Measurements from ENCODE around the gene ATP2A1.
"Not testable (repeated sequence)": the region's sequence is repeated elsewhere in the genome, so short reads cannot be mapped to it uniquely, and the experiment has no call there.

The ATP2A1 gene

DNA sequence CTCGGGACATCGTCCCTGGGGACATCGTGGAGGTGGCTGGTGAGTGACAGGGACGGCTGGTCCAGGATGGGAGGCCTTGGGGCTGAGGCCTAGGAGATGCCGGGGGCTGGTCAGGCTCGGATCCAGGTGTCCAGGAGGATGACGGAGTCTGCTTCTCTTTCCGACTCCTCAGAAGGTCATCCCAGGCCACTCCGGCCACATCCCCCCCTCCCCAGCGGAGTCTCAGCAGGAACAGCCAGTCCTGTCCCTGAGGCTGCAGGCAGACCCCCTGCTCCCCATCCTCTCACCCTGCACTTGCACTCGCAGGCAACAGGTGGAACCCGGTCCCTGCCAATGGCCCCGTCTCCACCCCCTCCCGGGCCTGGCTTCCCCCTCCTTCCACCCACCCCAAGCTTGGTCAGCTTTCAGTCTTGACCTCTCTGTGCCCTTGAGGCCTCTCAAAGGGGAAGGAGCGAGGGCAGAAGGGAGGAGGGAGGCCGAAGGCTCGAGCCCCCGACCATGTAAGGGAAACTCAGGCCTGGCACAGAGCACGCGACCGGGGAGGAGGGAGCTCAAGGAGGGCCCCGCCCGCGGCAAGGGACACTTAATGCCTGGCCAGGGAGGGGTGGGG is 4.4 kb downstream of the ATP2A1 start:
- no peak for DNase-seq (ENCODE audit: low spot score)

DNA sequence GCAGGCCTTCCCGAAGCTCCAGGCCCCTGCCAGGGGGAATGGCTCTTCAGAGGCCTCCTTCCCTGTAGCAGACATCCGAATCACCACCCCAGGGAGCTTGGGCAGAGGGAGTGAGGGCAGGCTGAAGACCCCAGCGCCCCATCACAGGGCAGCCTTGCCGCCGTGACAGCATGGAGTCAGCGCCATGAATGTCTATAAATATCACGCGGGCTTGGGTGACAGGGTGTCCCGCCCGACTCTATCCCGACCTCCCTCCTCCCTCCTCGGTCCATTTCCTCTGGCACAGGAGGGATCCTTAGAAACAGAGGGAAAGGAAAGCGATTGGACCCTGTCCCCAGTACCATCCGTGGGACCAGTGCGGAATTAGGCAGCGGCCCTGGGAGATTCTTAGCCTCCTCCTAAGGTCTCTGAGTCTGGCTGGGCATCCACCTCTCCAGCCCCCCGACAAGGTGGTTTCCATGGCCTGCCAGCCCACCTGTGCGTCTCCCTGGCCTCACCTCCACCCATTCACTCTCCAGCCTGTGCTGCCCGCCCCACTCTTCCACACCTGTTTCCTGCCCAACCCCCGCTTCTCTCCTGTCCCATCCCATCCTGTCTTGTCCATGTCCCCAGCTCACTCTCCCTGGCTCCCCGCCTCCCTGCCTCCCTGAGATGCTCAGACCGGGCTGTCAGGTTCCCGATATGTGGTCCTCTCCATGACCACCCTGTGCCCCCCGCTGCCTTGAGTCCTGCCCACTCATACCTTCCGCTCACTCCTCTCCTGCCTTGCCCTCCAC is 5.1 kb downstream of the ATP2A1 start:
- DNase-seq (ENCODE audit: low spot score): no peak

DNA sequence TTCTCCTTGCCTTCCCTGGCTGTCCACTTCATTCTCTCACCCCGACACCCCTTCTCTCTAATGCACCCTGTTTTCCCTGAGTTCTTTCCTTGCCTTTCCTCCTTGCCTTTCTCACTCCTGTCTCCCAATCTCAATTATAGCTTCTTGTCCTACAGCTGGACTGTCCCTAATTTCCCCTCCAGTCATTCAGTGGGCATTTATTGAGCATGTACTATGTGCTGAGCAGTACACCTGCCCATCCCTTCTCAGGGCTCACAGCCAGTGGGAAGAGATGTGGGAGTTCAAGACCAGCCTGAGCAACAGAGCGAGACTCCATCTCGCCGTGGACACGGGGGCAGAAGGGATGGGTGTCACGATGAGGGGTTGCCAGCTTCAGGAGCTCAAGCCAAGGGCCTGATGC is 5.8 kb downstream of the ATP2A1 start:
- no peak for DNase-seq (ENCODE audit: low spot score)

DNA sequence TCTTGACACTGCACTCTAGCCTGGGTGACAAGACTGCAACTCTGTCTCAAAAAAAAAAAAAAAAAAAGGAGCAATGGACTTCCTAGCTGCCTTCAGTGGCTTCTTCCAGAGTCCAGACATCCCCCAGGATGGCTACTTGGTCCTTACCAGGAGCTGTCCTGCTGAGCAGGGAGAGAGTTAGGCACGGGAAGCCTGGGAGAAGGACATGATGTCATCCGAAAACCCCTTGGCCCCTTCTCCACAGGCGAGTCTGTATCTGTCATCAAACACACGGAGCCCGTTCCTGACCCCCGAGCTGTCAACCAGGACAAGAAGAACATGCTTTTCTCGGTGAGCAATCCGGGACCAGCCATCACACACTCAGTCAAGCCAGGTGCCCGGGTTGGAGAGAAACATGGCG is 8.7 kb downstream of the ATP2A1 start:
- no peak for DNase-seq (ENCODE audit: low spot score)

DNA sequence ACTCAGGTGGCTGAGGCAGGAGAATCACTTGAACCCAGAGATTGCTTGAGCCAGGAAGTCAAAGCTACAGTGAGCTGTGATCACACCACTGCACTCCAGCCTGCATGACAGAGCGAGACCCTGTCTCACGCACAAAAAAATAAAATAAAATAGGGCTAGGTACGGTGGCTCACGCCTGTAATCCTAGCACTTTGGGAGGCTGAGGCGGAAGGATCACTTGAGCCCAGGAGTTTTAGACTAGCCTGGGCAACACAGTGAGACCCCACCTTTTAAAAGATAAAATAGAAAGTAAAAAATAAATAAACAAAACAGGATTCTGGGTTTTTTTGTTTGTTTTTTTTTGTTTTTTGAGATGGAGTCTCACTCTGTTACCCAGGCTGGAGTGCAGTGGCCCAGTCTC is 12.1 kb downstream of the ATP2A1 start:
- DNase-seq (ENCODE audit: low spot score): not testable (repeated sequence)

DNA sequence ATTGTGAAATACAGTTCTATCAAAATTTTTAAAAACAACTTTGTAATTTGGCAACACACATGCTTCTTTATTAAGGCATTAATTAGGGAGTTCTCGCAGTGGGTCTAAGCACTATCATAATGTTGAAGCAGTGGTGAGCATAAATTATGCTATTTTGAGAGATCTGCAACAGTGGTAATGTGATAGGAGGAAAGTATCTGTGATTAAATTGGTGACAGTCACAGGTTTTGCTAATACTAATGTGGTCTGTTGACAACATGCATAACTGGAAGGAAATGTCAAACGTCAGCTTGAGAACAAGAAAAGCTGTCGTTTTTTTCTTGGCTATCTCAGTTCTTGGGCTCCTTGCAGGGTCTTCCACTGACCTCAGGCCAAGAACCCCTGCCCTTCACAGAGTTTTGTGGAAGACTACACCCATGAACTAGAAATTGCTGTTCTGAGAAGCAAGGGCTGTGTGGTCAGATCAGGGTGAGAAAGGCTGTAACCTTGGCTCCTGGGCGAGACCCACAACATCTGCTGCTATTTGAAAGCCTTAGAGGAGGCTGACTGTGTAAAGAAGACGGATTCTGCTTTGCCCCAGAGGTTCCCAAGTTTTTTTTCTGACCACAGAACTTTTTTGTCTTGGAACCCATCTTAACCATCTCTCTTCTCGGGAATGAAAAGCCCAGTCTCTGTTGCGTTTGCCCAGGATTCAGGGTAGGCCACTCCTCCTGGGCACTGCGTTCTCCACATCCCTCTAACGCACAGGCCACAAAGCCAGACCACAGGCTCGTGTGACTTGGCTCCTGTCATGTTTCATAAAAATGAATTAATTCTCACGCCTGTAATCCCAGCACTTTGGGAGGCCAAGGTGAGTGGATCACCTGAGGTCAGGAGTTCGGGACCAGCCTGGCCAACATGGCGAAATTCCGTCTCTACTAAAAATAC is 13.9 kb downstream of the ATP2A1 start:
- no peak for DNase-seq (ENCODE audit: low spot score)

DNA sequence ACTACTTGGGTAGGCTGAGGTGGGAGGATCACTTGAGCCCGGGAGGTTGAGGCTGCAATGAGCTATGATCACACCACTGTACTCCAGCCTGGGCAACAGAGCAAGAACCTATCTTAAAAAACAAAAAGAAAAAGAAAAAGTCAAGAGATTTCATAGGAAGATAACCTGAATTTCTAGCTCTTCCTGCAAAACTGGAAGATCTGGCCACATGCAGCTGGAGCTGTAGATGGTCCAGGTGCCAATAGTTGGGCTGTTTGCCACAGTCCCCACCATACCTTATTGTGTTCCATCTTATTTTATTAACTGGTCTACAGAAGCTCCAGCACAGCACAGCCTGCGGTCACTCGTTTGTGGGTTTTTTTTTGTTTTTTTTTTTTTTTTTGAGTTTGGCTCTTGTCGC is 15.0 kb downstream of the ATP2A1 start:
- DNase-seq (ENCODE audit: low spot score): no peak

DNA sequence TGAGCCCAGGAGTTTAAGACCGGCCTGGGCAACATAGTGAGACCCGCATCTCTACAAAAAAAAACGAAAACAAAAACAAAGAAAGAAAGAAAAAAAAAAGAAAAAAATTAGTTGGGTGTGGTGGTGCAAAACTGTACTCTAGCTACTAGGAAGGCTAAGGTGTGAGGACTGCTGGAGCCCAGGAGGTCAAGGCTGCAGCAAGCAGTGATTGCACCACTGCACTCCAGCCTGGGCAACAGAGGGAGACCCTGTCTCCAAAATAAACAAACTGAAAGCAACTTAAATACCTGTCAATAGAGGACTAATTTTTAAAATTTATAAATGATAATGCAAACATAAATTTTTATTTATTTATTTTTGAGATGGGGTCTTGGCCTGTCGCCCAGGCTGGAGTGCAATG is 17.3 kb downstream of the ATP2A1 start:
- no peak for DNase-seq (ENCODE audit: low spot score)

DNA sequence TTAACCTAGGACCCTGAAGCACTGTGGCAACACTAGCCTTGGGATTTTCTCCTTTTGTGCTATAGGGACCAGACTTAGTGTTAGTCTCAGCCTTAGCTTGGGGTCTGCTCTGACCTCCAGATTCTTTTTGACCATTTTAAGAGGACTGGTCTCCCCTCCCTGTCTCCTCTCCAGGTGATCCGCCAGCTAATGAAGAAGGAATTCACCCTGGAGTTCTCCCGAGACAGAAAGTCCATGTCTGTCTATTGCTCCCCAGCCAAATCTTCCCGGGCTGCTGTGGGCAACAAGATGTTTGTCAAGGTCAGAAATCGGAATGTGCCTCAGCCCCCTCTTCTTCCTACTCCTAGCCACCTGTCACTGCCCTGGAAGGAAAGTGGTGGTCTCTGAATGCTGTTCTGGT is 19.5 kb downstream of the ATP2A1 start:
- DNase-seq (ENCODE audit: low spot score): no peak

DNA sequence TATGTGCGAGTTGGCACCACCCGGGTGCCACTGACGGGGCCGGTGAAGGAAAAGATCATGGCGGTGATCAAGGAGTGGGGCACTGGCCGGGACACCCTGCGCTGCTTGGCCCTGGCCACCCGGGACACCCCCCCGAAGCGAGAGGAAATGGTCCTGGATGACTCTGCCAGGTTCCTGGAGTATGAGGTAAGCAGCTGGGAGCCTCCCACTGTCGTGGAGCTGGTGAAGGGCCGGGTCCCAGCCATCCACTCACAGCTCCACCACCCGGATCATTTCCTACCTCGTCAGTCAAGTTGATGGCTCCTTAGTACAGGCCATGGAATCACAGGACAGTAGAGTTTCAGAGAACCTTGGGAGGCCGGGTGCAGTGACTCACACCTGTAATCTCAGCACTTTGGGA is 20.0 kb downstream of the ATP2A1 start:
- no peak for DNase-seq (ENCODE audit: low spot score)

DNA sequence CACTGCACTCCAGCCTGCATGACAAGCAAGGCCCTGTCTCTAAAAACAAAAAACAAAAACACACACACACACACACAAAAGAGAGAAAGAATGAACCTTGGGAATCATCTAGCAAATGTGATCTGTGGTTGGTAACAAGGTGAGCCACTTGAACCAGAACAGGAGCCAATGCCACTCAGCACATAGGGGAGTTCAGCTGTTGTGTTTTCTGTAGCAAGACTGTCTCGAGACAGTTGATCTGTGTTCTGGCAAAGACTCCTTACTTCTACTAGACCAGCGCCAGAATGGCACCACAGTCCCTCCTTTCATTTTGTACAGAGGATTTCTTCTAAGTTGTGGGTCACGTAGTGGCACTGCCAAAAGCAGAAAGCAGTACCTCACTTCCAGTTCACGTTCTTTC is 20.7 kb downstream of the ATP2A1 start:
- no peak for DNase-seq (ENCODE audit: low spot score)

DNA sequence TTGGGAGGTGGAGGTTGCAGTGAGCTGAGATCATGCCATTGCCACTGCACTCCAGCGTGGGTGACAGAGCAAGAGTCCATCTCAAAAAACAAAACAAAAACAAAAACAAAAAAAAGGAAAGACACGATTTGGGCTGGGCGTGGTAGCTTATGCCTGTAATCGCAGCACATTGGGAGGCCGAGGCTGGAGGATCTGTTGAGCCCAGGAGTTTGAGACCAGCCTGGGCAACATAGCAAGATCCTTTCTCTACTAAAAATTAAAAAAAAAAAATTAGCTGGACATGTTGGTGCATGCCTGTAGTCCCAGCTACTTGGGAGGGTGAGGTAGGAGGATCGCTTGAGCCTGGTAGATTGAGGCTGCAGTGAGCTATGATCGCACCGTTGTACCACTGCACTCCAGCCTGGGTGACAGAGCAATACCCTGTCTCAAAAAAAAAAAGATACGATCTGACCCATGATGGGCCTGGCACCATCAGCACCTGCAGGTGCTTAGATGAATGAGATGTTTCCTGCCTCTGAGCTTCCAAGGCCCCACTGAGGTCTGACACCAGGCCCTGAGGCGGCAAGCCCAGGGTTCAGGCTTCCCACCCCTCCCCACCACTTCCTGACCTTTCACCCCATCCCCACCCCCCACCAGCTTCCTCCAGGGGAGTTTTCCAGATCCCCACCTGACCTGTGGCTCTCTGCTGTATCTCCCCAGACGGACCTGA is 21.7 kb downstream of the ATP2A1 start:
- no peak for DNase-seq (ENCODE audit: low spot score)

DNA sequence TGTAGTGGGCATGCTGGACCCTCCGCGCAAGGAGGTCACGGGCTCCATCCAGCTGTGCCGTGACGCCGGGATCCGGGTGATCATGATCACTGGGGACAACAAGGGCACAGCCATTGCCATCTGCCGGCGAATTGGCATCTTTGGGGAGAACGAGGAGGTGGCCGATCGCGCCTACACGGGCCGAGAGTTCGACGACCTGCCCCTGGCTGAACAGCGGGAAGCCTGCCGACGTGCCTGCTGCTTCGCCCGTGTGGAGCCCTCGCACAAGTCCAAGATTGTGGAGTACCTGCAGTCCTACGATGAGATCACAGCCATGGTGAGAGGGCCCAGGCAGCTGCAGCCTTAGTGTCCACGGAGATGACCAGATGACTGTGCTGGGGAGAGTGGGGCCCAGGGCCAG is 22.3 kb downstream of the ATP2A1 start:
- DNase-seq (ENCODE audit: low spot score): no peak

DNA sequence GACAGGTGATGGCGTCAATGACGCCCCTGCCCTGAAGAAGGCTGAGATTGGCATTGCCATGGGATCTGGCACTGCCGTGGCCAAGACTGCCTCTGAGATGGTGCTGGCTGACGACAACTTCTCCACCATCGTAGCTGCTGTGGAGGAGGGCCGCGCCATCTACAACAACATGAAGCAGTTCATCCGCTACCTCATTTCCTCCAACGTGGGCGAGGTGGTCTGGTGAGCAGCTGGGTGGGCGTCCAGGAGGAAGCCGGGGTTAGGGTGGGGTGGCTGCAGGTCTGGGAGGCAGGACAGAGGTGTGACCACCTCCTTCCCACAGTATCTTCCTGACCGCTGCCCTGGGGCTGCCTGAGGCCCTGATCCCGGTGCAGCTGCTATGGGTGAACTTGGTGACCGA is 23.6 kb downstream of the ATP2A1 start:
- DNase-seq (ENCODE audit: low spot score): no peak

DNA sequence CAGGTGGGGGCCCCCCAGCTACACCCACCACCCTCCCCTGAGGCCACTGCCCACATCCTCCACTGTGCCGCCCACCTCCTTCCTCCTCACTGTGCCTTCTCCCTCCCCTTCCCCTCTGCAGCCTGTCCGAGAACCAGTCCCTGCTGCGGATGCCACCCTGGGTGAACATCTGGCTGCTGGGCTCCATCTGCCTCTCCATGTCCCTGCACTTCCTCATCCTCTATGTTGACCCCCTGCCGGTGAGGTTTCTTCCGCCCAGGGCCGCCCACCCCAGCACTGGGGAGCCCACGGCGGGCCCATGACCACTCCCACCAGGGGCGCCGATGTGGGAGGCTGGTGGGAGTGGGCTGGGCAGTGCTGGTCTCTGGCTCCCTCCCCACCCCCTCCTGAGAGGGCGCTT is 24.6 kb downstream of the ATP2A1 start:
- no peak for DNase-seq (ENCODE audit: low spot score)

DNA sequence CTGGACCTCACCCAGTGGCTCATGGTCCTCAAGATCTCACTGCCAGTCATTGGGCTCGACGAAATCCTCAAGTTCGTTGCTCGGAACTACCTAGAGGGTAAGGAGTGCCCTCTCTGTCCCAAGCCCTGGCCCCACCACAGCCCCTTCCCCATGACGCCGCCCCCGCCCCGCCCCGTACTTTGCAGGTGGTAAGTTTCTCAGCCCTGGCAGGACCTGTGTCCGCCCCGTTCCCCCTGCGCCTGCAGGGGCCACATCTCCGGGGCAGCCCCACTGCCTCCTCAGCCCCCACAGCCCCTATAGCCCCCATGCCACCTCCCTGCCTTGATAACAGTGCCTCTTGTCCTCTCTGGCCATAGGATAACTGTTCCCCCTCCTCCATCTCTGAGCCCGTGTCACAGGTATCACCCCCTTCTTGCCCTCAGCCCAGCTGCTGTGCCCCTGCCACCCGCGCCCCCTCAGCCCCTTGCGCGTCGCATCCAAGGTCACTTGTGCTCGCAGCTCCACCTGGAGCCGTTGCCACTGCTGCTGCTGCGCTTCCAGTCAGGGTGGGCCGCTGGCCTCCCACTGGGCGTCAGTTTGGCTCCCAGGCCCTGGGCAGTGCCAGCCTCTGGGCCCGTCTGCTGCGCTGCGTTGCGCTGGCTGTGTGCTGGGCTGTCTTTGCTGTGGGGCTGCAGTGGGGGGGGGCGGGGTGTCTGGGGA is 25.2 kb downstream of the ATP2A1 start:
- no peak for DNase-seq (ENCODE audit: low spot score)

DNA sequence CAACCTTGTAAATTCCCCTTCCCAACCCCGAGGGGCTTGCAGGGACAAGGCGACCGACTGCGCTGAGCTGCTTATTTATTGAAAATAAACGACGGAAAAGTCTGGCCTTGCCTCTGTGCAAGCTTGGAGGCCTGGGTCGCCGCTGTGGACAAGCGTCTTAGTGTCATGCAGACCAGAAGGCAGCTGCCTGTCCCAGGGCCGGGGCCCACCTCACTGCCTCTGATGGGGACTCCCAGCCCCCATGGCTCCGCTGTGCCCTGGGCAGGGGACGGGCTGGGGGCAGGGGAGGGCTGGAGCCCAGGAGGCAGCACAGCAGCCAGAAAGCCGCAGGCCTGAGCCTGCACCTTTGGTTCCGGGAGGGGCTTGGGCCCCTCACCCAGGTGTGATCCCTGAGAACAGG is 26.1 kb downstream of the ATP2A1 start:
- no peak for DNase-seq (ENCODE audit: low spot score)

DNA sequence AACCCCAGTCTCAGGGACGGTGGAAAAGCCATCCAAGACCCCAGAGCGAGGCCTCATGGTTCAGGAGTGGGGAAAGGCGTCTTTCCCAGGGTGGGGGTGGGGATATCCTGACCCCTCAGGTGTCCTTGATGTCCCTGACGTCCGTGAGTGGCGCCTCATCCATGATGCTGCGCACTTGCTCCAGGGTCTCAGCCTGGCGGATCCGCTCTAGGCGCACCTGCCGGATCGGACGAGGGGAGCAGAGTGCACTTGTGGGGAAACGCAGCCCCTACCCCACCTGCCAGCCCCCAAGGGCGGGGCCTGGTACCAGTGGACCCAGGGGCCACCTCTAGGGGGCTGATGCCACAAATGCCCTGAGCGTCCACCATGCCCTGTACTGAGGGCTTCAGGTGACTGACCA is 26.5 kb downstream of the ATP2A1 start:
- DNase-seq (ENCODE audit: low spot score): no peak

DNA sequence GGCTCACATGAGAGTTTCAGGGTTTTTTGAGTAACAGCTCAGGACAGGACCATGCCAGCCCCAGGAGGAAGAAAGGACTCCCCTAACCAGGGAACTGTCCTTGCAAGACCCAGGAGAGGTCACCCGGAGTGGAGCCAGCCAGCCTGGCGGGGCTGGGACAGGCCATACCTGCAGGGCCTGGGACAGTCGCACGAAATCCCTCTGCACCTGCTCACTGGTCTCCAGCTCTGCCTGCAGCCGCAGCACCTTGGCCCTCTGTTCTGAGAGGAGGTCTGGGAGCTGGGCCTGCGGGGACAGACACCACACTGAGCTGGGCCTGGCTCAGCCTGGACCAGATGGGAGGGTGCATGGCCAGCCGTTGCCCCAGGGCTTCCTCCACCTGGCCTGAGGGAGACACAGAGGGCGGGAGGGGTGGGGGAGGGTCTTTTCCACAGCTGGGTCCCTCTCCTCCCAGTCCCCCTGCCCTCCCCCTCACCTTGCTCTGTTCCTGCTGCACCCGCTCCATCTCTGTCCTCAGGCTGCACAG is 27.0 kb downstream of the ATP2A1 start:
- DNase-seq (ENCODE audit: low spot score): no peak

DNA sequence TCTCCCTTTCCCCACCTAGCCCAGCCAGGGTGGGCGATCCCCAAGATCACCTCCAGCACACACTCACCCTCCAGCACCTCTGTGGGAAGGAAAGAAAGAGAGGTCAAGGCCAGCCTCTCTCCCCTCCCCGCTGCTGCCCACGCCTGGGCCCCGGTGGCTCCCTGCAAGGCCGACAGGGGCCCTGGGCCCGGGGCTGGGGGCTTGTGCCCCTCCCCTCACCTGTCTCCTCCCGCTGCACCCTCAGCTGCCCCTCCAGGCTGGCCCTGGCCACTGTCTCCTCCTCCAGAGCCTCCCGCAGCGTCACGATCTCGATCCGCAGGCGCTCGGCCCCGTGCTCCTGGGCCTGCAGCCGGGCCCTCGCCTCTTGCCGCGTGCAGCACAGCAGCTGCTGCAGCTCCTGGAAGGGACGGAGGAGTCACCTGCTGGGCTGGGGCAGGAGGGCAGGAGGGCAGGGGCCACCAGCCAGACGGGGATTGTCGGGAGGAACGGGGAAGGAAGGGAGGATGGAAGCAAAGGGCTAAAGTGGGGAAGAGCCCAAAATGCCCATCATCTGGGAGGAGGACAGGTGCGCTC is 27.6 kb downstream of the ATP2A1 start:
- DNase-seq (ENCODE audit: low spot score): no peak

Data from globus pallidus (tissue), 1 donor.